HepG2 (cell line): ENCODE results near the gene DDX19B. TPM values are rescaled to one million over a fixed set of nuclear protein-coding genes. Genes with fewer than 3 reads are reported as not detected.

Experiments used
- ARNT2 ChIP-seq: sonication (generic); formaldehyde crosslinking; IDR thresholded peaks from 2 replicates; pipeline ENCODE4 v1.8.0; 2022; ENCODE audit warnings: mild to moderate bottlenecking, low read depth, missing genetic modification reagents, moderate library complexity
- ASH2L ChIP-seq: fragments of 300-600, 200-600 bp; sonication (generic); IDR thresholded peaks from 2 replicates; pipeline ENCODE4 v1.7.0; 2017; ENCODE audit warnings: low read depth, mild to moderate bottlenecking, moderate library complexity, mixed read lengths, low read length; ENCODE audit not compliant: insufficient read length
- CCAR2 ChIP-seq: fragments of 200-400 bp; formaldehyde crosslinking; optimal IDR thresholded peaks from 2 replicates; pipeline ENCODE3; 2018; ENCODE audit warnings: low read depth, mild to moderate bottlenecking, low read length, moderate library complexity
- ELF1 ChIP-seq: sonication (generic); formaldehyde crosslinking; IDR thresholded peaks from 2 replicates; pipeline ENCODE4 v1.4.0; 2020; ENCODE audit warnings: missing genetic modification reagents
- HDAC1 ChIP-seq: sonication (generic); formaldehyde crosslinking; IDR thresholded peaks from 2 replicates; pipeline ENCODE4 v1.5.1; 2020; ENCODE audit warnings: mild to moderate bottlenecking, missing genetic modification reagents
- HNF4A ChIP-seq: sonication (generic); formaldehyde crosslinking; IDR thresholded peaks from 2 replicates; pipeline ENCODE4 v1.4.0; 2020; ENCODE audit warnings: missing genetic modification reagents
- IRF2 ChIP-seq: IDR thresholded peaks from 2 replicates; pipeline ENCODE4 v1.6.1; 2018; ENCODE audit warnings: missing genetic modification reagents, missing compliant biosample characterization
- KLF15 ChIP-seq: sonication (generic); formaldehyde crosslinking; IDR thresholded peaks from 2 replicates; pipeline ENCODE4 v1.8.1; 2023; ENCODE audit warnings: borderline replicate concordance, mild to moderate bottlenecking, inconsistent platforms, missing genetic modification reagents, mixed read lengths
- NAIF1 ChIP-seq: sonication (generic); formaldehyde crosslinking; IDR thresholded peaks from 2 replicates; pipeline ENCODE4 v1.5.0; 2020; ENCODE audit warnings: mild to moderate bottlenecking, missing genetic modification reagents, borderline replicate concordance
- ONECUT2 ChIP-seq: sonication (generic); formaldehyde crosslinking; IDR thresholded peaks from 2 replicates; pipeline ENCODE4 v1.4.0; 2020; ENCODE audit warnings: missing genetic modification reagents
- SALL2 ChIP-seq: sonication (generic); formaldehyde crosslinking; IDR thresholded peaks from 2 replicates; pipeline ENCODE4 v1.8.1; 2023; ENCODE audit warnings: mild to moderate bottlenecking, missing genetic modification reagents, inconsistent platforms
- SP2 ChIP-seq: sonication (generic); formaldehyde crosslinking; IDR thresholded peaks from 2 replicates; pipeline ENCODE4 v1.5.1; 2020; ENCODE audit warnings: mild to moderate bottlenecking, missing genetic modification reagents
- SP5 ChIP-seq: IDR thresholded peaks from 2 replicates; pipeline ENCODE4 v1.6.1; 2016; ENCODE audit warnings: low read depth, borderline replicate concordance
- STAG1 ChIP-seq: sonication (generic); formaldehyde crosslinking; IDR thresholded peaks from 2 replicates; pipeline ENCODE4 v1.4.0; 2020; ENCODE audit warnings: missing genetic modification reagents
- THYN1 ChIP-seq: sonication (generic); formaldehyde crosslinking; IDR thresholded peaks from 2 replicates; pipeline ENCODE4 v1.8.1; 2023; ENCODE audit warnings: low read depth, mild to moderate bottlenecking, moderate library complexity, missing genetic modification reagents, borderline replicate concordance
- ZBTB20 ChIP-seq: sonication (generic); formaldehyde crosslinking; IDR thresholded peaks from 2 replicates; pipeline ENCODE4 v1.8.1; 2023; ENCODE audit warnings: missing genetic modification reagents, low read depth, mild to moderate bottlenecking, borderline replicate concordance
- ZBTB38 ChIP-seq: sonication (generic); formaldehyde crosslinking; IDR thresholded peaks from 2 replicates; pipeline ENCODE4 v1.5.1; 2020; ENCODE audit warnings: mild to moderate bottlenecking, missing genetic modification reagents
- ZNF496 ChIP-seq: sonication (generic); formaldehyde crosslinking; IDR thresholded peaks from 2 replicates; pipeline ENCODE4 v1.8.1; 2023; ENCODE audit warnings: mild to moderate bottlenecking, moderate library complexity, missing genetic modification reagents; ENCODE audit not compliant: insufficient replicate concordance
- ZNF776 ChIP-seq: sonication (generic); formaldehyde crosslinking; IDR thresholded peaks from 2 replicates; pipeline ENCODE4 v1.4.0; 2020; ENCODE audit warnings: mild to moderate bottlenecking, missing genetic modification reagents
- ZNF781 ChIP-seq: sonication (generic); formaldehyde crosslinking; IDR thresholded peaks from 2 replicates; pipeline ENCODE4 v1.5.1; 2020; ENCODE audit warnings: borderline replicate concordance, mild to moderate bottlenecking, missing genetic modification reagents; ENCODE audit errors: not compliant biosample characterization
- polyA plus RNA-seq, 8 experiments: library from polyadenylated mRNA; depleted of rRNA in 3 of 8; stranded (reverse) in 7 of 8; unstranded in 1 of 8; fragments of >200 nt; fragmentation: Illumina TruSeq in 4 of 8; extraction: Trizol in 4 of 8; gene quantifications; 2 replicates each; pipeline versions ENCODE4 v1.2.1 to v1.2.3, GENCODE V29; 2011 to 2016; ENCODE audit warnings: low read depth in 4 of 8, missing spikeins in 1 of 8, mixed read lengths in 1 of 8; ENCODE audit not compliant: insufficient read depth in 1 of 8
- total RNA-seq, 5 experiments: library from RNA; depleted of rRNA; stranded (reverse); fragments of >200 nt; fragmentation: Illumina TruSeq; extraction: Trizol; gene quantifications; 2 replicates each; pipeline ENCODE4 v1.2.3, GENCODE V29; 2016; ENCODE audit warnings: low read depth in 1 of 5
- TF ChIP-seq, protein P1 (sequence below): sonication (generic); formaldehyde crosslinking; IDR thresholded peaks from 2 replicates; pipeline ENCODE4 v1.5.1; 2020; ENCODE audit warnings: missing genetic modification reagents, mild to moderate bottlenecking, borderline replicate concordance
- TF ChIP-seq, protein P2 (sequence below): IDR thresholded peaks from 2 replicates; pipeline ENCODE4 v1.6.1; 2016; ENCODE audit warnings: low read depth, control low read depth
- TF ChIP-seq, protein P3 (sequence below): sonication (generic); formaldehyde crosslinking; IDR thresholded peaks from 2 replicates; pipeline ENCODE4 v1.5.0; 2020; ENCODE audit warnings: mild to moderate bottlenecking, missing genetic modification reagents

DDX19B gene
- total and polyA plus RNA-seq, 2 of the 13 experiments (the other 11 are each of a cell fraction or from before 2014, with no cell fraction given) = 36.2 to 40.0 TPM

DNA sequence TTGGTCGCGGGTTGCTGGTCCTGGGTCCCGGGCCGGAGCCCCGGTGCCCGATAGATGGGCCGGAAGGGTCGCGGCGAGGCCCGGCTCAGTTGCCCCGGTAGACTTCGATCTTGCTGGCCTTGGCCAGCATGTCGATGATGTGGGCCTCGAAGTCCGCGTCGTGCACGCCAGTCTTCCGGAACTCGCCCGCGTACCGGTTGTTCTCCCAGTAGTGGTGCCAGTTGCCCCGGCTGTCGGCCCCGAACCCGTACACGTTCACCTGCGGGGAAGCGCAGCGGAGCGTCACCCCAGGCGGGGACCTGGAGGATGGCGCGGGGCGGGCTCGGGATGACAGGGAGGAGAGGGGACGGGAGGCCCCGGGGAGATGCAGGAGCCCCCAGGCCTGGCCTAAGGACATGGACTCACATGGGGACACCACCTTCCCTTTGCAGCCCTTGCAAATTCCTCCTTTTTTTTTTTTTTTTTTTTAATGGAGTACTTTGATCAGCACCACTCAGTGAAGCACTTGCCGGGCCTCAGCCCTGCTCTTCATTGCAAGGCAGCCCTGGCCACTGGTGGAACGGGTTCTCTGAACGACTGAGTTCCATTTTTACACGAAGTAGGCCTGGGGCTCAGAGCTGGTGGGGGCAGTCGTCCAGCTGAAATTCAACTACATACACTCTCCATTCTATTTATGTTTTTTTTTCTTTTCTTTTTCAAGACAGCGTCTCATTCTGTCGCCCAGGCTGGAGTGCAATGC lies 82.8 kb downstream of the DDX19B start (continued):
- no peak for TF ChIP-seq KLF15 (CRISPR knock-in tag)
- peak; percentile 29; the same call in 1 of the 2 replicates for TF ChIP-seq HNF4A (CRISPR knock-in tag)
- TF ChIP-seq ELF1 = peak; percentile 63
- TF ChIP-seq, protein P1, sequence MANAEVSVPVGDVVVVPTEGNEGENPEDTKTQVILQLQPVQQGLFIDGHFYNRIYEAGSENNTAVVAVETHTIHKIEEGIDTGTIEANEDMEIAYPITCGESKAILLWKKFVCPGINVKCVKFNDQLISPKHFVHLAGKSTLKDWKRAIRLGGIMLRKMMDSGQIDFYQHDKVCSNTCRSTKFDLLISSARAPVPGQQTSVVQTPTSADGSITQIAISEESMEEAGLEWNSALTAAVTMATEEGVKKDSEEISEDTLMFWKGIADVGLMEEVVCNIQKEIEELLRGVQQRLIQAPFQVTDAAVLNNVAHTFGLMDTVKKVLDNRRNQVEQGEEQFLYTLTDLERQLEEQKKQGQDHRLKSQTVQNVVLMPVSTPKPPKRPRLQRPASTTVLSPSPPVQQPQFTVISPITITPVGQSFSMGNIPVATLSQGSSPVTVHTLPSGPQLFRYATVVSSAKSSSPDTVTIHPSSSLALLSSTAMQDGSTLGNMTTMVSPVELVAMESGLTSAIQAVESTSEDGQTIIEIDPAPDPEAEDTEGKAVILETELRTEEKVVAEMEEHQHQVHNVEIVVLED (CRISPR knock-in tag) = peak; percentile 35; the same call in 1 of the 2 replicates
- TF ChIP-seq ZNF496 (CRISPR knock-in tag) = no peak
- TF ChIP-seq STAG1 (CRISPR knock-in tag) = no peak
- 0 out of 2 replicates have a peak, but pooled peaks have one; percentile 13 for TF ChIP-seq SP5 (CRISPR knock-in tag)
- TF ChIP-seq, protein P2, sequence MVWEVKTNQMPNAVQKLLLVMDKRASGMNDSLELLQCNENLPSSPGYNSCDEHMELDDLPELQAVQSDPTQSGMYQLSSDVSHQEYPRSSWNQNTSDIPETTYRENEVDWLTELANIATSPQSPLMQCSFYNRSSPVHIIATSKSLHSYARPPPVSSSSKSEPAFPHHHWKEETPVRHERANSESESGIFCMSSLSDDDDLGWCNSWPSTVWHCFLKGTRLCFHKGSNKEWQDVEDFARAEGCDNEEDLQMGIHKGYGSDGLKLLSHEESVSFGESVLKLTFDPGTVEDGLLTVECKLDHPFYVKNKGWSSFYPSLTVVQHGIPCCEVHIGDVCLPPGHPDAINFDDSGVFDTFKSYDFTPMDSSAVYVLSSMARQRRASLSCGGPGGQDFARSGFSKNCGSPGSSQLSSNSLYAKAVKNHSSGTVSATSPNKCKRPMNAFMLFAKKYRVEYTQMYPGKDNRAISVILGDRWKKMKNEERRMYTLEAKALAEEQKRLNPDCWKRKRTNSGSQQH = 0 out of 2 replicates have a peak, but pooled peaks have one; percentile 2
- no peak for TF ChIP-seq CCAR2
- TF ChIP-seq ZBTB38 = peak; percentile 71; the same call in 1 of the 2 replicates
- no peak for TF ChIP-seq NAIF1 (CRISPR knock-in tag)
- 0 out of 2 replicates have a peak, but pooled peaks have one; percentile 24 for TF ChIP-seq ONECUT2 (CRISPR knock-in tag)
- TF ChIP-seq ARNT2 (CRISPR knock-in tag) = 0 out of 2 replicates have a peak, but pooled peaks have one; percentile 19
- TF ChIP-seq, protein P3, sequence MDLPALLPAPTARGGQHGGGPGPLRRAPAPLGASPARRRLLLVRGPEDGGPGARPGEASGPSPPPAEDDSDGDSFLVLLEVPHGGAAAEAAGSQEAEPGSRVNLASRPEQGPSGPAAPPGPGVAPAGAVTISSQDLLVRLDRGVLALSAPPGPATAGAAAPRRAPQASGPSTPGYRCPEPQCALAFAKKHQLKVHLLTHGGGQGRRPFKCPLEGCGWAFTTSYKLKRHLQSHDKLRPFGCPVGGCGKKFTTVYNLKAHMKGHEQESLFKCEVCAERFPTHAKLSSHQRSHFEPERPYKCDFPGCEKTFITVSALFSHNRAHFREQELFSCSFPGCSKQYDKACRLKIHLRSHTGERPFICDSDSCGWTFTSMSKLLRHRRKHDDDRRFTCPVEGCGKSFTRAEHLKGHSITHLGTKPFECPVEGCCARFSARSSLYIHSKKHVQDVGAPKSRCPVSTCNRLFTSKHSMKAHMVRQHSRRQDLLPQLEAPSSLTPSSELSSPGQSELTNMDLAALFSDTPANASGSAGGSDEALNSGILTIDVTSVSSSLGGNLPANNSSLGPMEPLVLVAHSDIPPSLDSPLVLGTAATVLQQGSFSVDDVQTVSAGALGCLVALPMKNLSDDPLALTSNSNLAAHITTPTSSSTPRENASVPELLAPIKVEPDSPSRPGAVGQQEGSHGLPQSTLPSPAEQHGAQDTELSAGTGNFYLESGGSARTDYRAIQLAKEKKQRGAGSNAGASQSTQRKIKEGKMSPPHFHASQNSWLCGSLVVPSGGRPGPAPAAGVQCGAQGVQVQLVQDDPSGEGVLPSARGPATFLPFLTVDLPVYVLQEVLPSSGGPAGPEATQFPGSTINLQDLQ = 0 out of 2 replicates have a peak, but pooled peaks have one; percentile 11
- peak; percentile 34; the same call in 1 of the 2 replicates for TF ChIP-seq HDAC1 (CRISPR knock-in tag)
- no peak for TF ChIP-seq ZNF781 (CRISPR knock-in tag)
- TF ChIP-seq THYN1 (CRISPR knock-in tag) = no peak
- TF ChIP-seq SP2 (CRISPR knock-in tag) = peak; percentile 60
- TF ChIP-seq ASH2L = peak; percentile 23
- peak; percentile 57; the same call in 1 of the 2 replicates for TF ChIP-seq ZNF776 (CRISPR knock-in tag)
- TF ChIP-seq ZBTB20 (CRISPR knock-in tag) = 0 out of 2 replicates have a peak, but pooled peaks have one; percentile 35
- 0 out of 2 replicates have a peak, but pooled peaks have one; percentile 7 for TF ChIP-seq SALL2 (CRISPR knock-in tag)
- TF ChIP-seq IRF2 (CRISPR knock-in tag) = peak; percentile 1; the same call in 1 of the 2 replicates
